ENCODE data around the gene SMCO3.

The SMCO3 gene

GRCh38 chr12:14827043-14827442 is 13.1 kb upstream of the SMCO3 start:
- DNase-seq (ENCODE audit: low read depth in 2 of 2), result no peak

- no peak for DNase-seq (ENCODE audit: low read depth in 2 of 2)
Observed at GRCh38 chr12:14826491-14826890, 12.5 kb upstream of the SMCO3 start.

GRCh38 chr12:14825256-14825655 is 11.3 kb upstream of the SMCO3 start:
- DNase-seq (ENCODE audit: low read depth in 2 of 2), result no peak

GRCh38 chr12:14824012-14824634 is 10.1 kb upstream of the SMCO3 start:
- DNase-seq (ENCODE audit: low read depth in 2 of 2), result no peak

- no peak for DNase-seq (ENCODE audit: low read depth in 2 of 2)
Observed at GRCh38 chr12:14811486-14811885, 2.5 kb downstream of the SMCO3 start.

GRCh38 chr12:14810953-14811483 is 3.0 kb downstream of the SMCO3 start:
- no peak for DNase-seq (ENCODE audit: low read depth in 2 of 2)

GRCh38 chr12:14810167-14810952 is 3.6 kb downstream of the SMCO3 start:
- no peak for DNase-seq (ENCODE audit: low read depth in 2 of 2)

- no peak for DNase-seq (ENCODE audit: low read depth in 2 of 2)
Observed at GRCh38 chr12:14803830-14804160, 10.2 kb downstream of the SMCO3 start.

- peak; percentile 60 to 67 for DNase-seq (ENCODE audit: low read depth in 2 of 2)
Observed at GRCh38 chr12:14803011-14803829, 10.8 kb downstream of the SMCO3 start, which contains the start of the genes C12orf60 and WBP11. TSS of gene C12orf60 (plus strand) at chr12:14803670. CDS start at chr12:14822936, 19,266 bp downstream. TSS of gene WBP11 (minus strand) at chr12:14803478. CDS start at chr12:14801383, 2,095 bp downstream.

GRCh38 chr12:14802721-14803010 is 11.3 kb downstream of the SMCO3 start:
- DNase-seq (ENCODE audit: low read depth in 2 of 2), result no peak

GRCh38 chr12:14802247-14802646 is 11.7 kb downstream of the SMCO3 start:
- no peak for DNase-seq (ENCODE audit: low read depth in 2 of 2)

- no peak for DNase-seq (ENCODE audit: low read depth in 2 of 2)
Observed at GRCh38 chr12:14795028-14795448, 18.9 kb downstream of the SMCO3 start.

GRCh38 chr12:14785568-14785967 is 28.4 kb downstream of the SMCO3 start:
- DNase-seq (ENCODE audit: low read depth in 2 of 2), result no peak

GRCh38 chr12:14784471-14784870 is 29.5 kb downstream of the SMCO3 start:
- DNase-seq (ENCODE audit: low read depth in 2 of 2), result no peak

- DNase-seq (ENCODE audit: low read depth in 2 of 2), result no peak
Observed at GRCh38 chr12:14782756-14783155, 31.2 kb downstream of the SMCO3 start.

- no peak for DNase-seq (ENCODE audit: low read depth in 2 of 2)
Observed at GRCh38 chr12:14781563-14781962, 32.4 kb downstream of the SMCO3 start.

- no peak for DNase-seq (ENCODE audit: low read depth in 2 of 2)
Observed at GRCh38 chr12:14780859-14781258, 33.1 kb downstream of the SMCO3 start.

GRCh38 chr12:14779834-14780233 is 34.1 kb downstream of the SMCO3 start:
- no peak for DNase-seq (ENCODE audit: low read depth in 2 of 2)

GRCh38 chr12:14777271-14777670 is 36.7 kb downstream of the SMCO3 start:
- no peak for DNase-seq (ENCODE audit: low read depth in 2 of 2)

- DNase-seq (ENCODE audit: low read depth in 2 of 2), result no peak
Observed at GRCh38 chr12:14776236-14776961, 37.6 kb downstream of the SMCO3 start.

GRCh38 chr12:14775636-14775980 is 38.4 kb downstream of the SMCO3 start:
- DNase-seq (ENCODE audit: low read depth in 2 of 2), result no peak

Data from stimulated activated CD4-positive, alpha-beta T cell treated with anti-CD3 and anti-CD28 coated beads, Interleukin-1b, Interleukin-23, amount 100 ng/mL, for 1 hour (primary cell).